H1 (cell line): Measurements from ENCODE around the gene RTN4IP1. TPM values are rescaled to one million over a fixed set of nuclear protein-coding genes. Genes with fewer than 3 reads are reported as not detected.

ENCODE experiments used
- CTCF ChIA-PET: fragments of 300-600 bp; sonication (Branson Sonifier 250); formaldehyde crosslinking; loops from one replicate; lab custom pipeline; 2021; ENCODE audit not compliant: partially characterized antibody; lab: Charles Lee
- POLR2A ChIA-PET: fragments of 300-600 bp; sonication (Branson Sonifier 250); formaldehyde crosslinking; loops from one replicate; lab custom pipeline; 2021; ENCODE audit warnings: inconsistent platforms; ENCODE audit not compliant: partially characterized antibody; lab: Charles Lee
- DNase-seq, 2 experiments: peaks; one replicate each; pipeline versions ENCODE4 v3.0.0 to v3.0.0-alpha.2; 2010 to 2022; ENCODE audit warnings: low spot score in 2 of 2, low read depth in 1 of 2, mixed read lengths in 1 of 2
- FAIRE-seq: peaks from 2 replicates; lab custom pipeline; 2011; peaks lifted over from hg19 to GRCh38; lab: Jason Lieb, UNC
- H2AFZ ChIP-seq: 2 replicates; pipeline ENCODE4 v1.8.1; 2012; ENCODE audit warnings: low read length, inconsistent platforms
- H2AK5ac ChIP-seq: 2 replicates; pipeline ENCODE4 v1.6.1; 2013; ENCODE audit warnings: low read depth, low read length
- H2BK120ac ChIP-seq: replicated peaks from 2 replicates; pipeline ENCODE3; 2013; ENCODE audit warnings: low read depth, low read length, inconsistent platforms
- H2BK12ac ChIP-seq: 2 replicates; pipeline ENCODE4 v1.6.1; 2013; ENCODE audit warnings: low read depth, low read length
- H2BK15ac ChIP-seq: 2 replicates; pipeline ENCODE4 v1.6.1; 2013; ENCODE audit warnings: low read length
- H2BK20ac ChIP-seq: 2 replicates; pipeline ENCODE4 v1.6.1; 2013; ENCODE audit warnings: low read length
- H2BK5ac ChIP-seq: 2 replicates; pipeline ENCODE4 v1.6.1; 2013; ENCODE audit warnings: low read depth, low read length
- H3K14ac ChIP-seq: 2 replicates; pipeline ENCODE4 v1.6.1; 2013; ENCODE audit warnings: inconsistent platforms; ENCODE audit not compliant: insufficient read length
- H3K18ac ChIP-seq: 2 replicates; pipeline ENCODE4 v1.6.1; 2013; ENCODE audit warnings: low read length; ENCODE audit errors: extremely low read depth
- H3K23ac ChIP-seq: 2 replicates; pipeline ENCODE4 v1.6.1; 2013; ENCODE audit warnings: inconsistent platforms; ENCODE audit not compliant: insufficient read length
- H3K23me2 ChIP-seq: 2 replicates; pipeline ENCODE4 v1.6.1; 2013; ENCODE audit warnings: low read depth, low read length
- H3K27ac ChIP-seq: 2 replicates; pipeline ENCODE4 v1.6.1; 2011; ENCODE audit warnings: low read depth, low read length, inconsistent platforms
- H3K27me3 ChIP-seq, 4 experiments: replicated peaks in 1 of 4; 1 replicate in 1 of 4; 2 replicates in 3 of 4; pipeline versions ENCODE4 v1.6.1 to v1.8.1; 2011 to 2013; ENCODE audit warnings: low read length in 3 of 4, mild to moderate bottlenecking in 3 of 4, inconsistent platforms in 2 of 4, mixed read lengths in 2 of 4, moderate library complexity in 1 of 4; ENCODE audit not compliant: control insufficient read depth in 3 of 4, insufficient read depth in 3 of 4; ENCODE audit errors: extremely low read depth in 1 of 4
- H3K36me3 ChIP-seq, 4 experiments: 2 replicates each; pipeline versions ENCODE4 v1.6.1 to v1.8.1; 2011 to 2013; ENCODE audit warnings: mild to moderate bottlenecking in 4 of 4, low read length in 3 of 4, moderate library complexity in 2 of 4, control low read depth in 1 of 4, inconsistent platforms in 1 of 4; ENCODE audit not compliant: insufficient read depth in 4 of 4, control insufficient read depth in 2 of 4
- H3K4ac ChIP-seq: replicated peaks from 2 replicates; pipeline ENCODE3; 2013; ENCODE audit warnings: low read length, low read depth, mixed read lengths, inconsistent platforms; ENCODE audit not compliant: insufficient read length
- H3K4me1 ChIP-seq, 4 experiments: replicated peaks in 1 of 4; 1 replicate in 1 of 4; 2 replicates in 3 of 4; pipeline versions ENCODE4 v1.6.1 to v1.8.1; 2011 to 2013; ENCODE audit warnings: low read length in 3 of 4, inconsistent platforms in 2 of 4, mixed read lengths in 1 of 4; ENCODE audit not compliant: insufficient read depth in 4 of 4, control insufficient read depth in 3 of 4
- H3K4me2 ChIP-seq, 2 experiments: 2 replicates each; pipeline versions ENCODE4 v1.6.1 to v1.8.1; 2011 to 2013; ENCODE audit warnings: low read depth in 2 of 2, low read length in 2 of 2, control low read depth in 1 of 2, inconsistent platforms in 1 of 2, mild to moderate bottlenecking in 1 of 2; ENCODE audit not compliant: insufficient read depth in 1 of 2
- H3K4me3 ChIP-seq, 4 experiments: fragments of 200-600, 300-600 bp in 1 of 4; sonication (generic), shearing (Covaris generic), sonication (Bioruptor Twin) in 1 of 4; 2 replicates each; pipeline versions ENCODE4 v1.5.1 to v1.8.1; 2011 to 2016; ENCODE audit warnings: low read length in 4 of 4, low read depth in 3 of 4, control low read depth in 2 of 4, inconsistent platforms in 2 of 4, mild to moderate bottlenecking in 2 of 4, mixed read lengths in 1 of 4, moderate library complexity in 1 of 4; ENCODE audit not compliant: insufficient read depth in 2 of 4; ENCODE audit errors: extremely low read depth in 1 of 4
- H3K56ac ChIP-seq: replicated peaks from 2 replicates; pipeline ENCODE3; 2013; ENCODE audit warnings: low read depth, mild to moderate bottlenecking, mixed read lengths, low read length, inconsistent platforms; ENCODE audit not compliant: insufficient read length
- H3K79me1 ChIP-seq: 2 replicates; pipeline ENCODE4 v1.6.1; 2013; ENCODE audit warnings: low read depth, low read length, control low read depth
- H3K79me2 ChIP-seq, 2 experiments: 2 replicates each; pipeline versions ENCODE4 v1.6.1 to v1.8.1; 2012 to 2013; ENCODE audit warnings: low read length in 2 of 2, mild to moderate bottlenecking in 2 of 2, inconsistent platforms in 1 of 2; ENCODE audit not compliant: insufficient read depth in 2 of 2, control insufficient read depth in 1 of 2
- H3K9ac ChIP-seq, 4 experiments: replicated peaks in 1 of 4; 1 replicate in 1 of 4; 2 replicates in 3 of 4; pipeline versions ENCODE4 v1.6.1 to v1.8.1; 2011 to 2013; ENCODE audit warnings: low read depth in 3 of 4, low read length in 3 of 4, control low read depth in 2 of 4, mild to moderate bottlenecking in 2 of 4, moderate library complexity in 2 of 4, inconsistent platforms in 1 of 4; ENCODE audit errors: extremely low read depth in 1 of 4
- H3K9me3 ChIP-seq, 2 experiments: 2 replicates each; pipeline versions ENCODE4 v1.6.1 to v1.8.1; 2012 to 2013; ENCODE audit warnings: mild to moderate bottlenecking in 2 of 2, moderate library complexity in 2 of 2, control low read depth in 1 of 2, inconsistent platforms in 1 of 2, low read depth in 1 of 2, low read length in 1 of 2, mixed read lengths in 1 of 2; ENCODE audit not compliant: insufficient read depth in 2 of 2
- H4K20me1 ChIP-seq, 2 experiments: replicated peaks in 1 of 2; 2 replicates each; pipeline versions ENCODE3 to v1.8.1; 2011 to 2013; ENCODE audit warnings: inconsistent platforms in 2 of 2, low read length in 2 of 2, mild to moderate bottlenecking in 1 of 2; ENCODE audit not compliant: insufficient read depth in 2 of 2, control insufficient read depth in 1 of 2
- H4K5ac ChIP-seq: 2 replicates; pipeline ENCODE4 v1.6.1; 2013; ENCODE audit warnings: low read length, low read depth, mixed read lengths, inconsistent platforms; ENCODE audit not compliant: insufficient read length
- H4K8ac ChIP-seq: 2 replicates; pipeline ENCODE4 v1.8.0; 2013; ENCODE audit warnings: mild to moderate bottlenecking, moderate library complexity, low read length, inconsistent platforms; ENCODE audit not compliant: insufficient read depth; ENCODE audit errors: extremely low read depth
- H4K91ac ChIP-seq: replicated peaks from 2 replicates; pipeline ENCODE3; 2013; ENCODE audit warnings: low read length, mixed read lengths, inconsistent platforms; ENCODE audit not compliant: insufficient read length
- CHD2 ChIP-seq: IDR thresholded peaks from 2 replicates; pipeline ENCODE4 v1.6.1; 2012; ENCODE audit warnings: low read length, improper control_type of control experiment
- JUN ChIP-seq: IDR thresholded peaks from 2 replicates; pipeline ENCODE4 v1.6.1; 2011; ENCODE audit warnings: low read depth, mild to moderate bottlenecking, improper control_type of control experiment, low read length
- MAFK ChIP-seq: IDR thresholded peaks from 2 replicates; pipeline ENCODE4 v1.6.1; 2012; ENCODE audit warnings: low read depth, mild to moderate bottlenecking, improper control_type of control experiment, low read length
- WGBS, 2 experiments: shearing (Covaris generic) in 1 of 2; methylation state at CpG; one replicate each; pipeline versions ENCODE4 v1.1.6 to v1.1.7; 2013 to 2015; ENCODE audit warnings: low lambda C conversion rate in 2 of 2, mixed read lengths in 2 of 2, inconsistent platforms in 1 of 2, low coverage in 1 of 2, missing lambda C conversion rate in 1 of 2; ENCODE audit not compliant: insufficient replicate concordance in 2 of 2, insufficient coverage in 1 of 2, insufficient read length in 1 of 2; ENCODE audit errors: extremely low coverage in 1 of 2, missing lambda C conversion rate in 1 of 2; 5-methylcytosine and 5-hydroxymethylcytosine counted together
- polyA plus RNA-seq, 7 experiments: library from polyadenylated mRNA; depleted of rRNA in 3 of 7; stranded (reverse) in 5 of 7; unstranded in 2 of 7; fragments of >200 nt in 5 of 7; fragments of 200-250 nt in 2 of 7; gene quantifications; 1 replicate in 5 of 7; 2 replicates in 1 of 7; 4 replicates in 1 of 7; pipeline versions ENCODE4 v1.2.1 to v1.2.3, GENCODE V29; 2011 to 2013; ENCODE audit warnings: missing spikeins in 2 of 7, mixed read lengths in 2 of 7
- total RNA-seq: library from RNA; stranded (reverse); fragmentation: NEBNext Ultra II Directional; extraction: Animal tissue kit (Norgen Biotek cat#: 25700); gene quantifications from 2 replicates; pipeline ENCODE4 v1.2.1, GENCODE V29; 2021

Gene RTN4IP1
- total and polyA plus RNA-seq, 2 of the 8 experiments (the other 6 are each of a cell fraction or from before 2014, with no cell fraction given), result 14.6 to 19.5 TPM

- Histone ChIP-seq H2BK120ac (peak overlapping the region; percentile 45), H3K23me2 (no peaks in the 10 kb centered on the region), H3K4me2 (0 out of 4 replicates have a peak overlapping the region, but pooled peaks of 1 of the 2 experiments have one; percentile 20), H2AK5ac (no peak overlapping the region), H3K23ac (no peak overlapping the region), H3K27ac (no peak overlapping the region), H3K9me3 (no peaks in the 10 kb centered on the region), H3K56ac (no peak overlapping the region), H3K79me1 (no peaks in the 10 kb centered on the region), H2BK15ac (no peak overlapping the region), H2BK20ac (no peak overlapping the region), H3K9ac (no peak overlapping the region), H4K8ac (no peak overlapping the region), H4K20me1 (no peaks in the 10 kb centered on the region), H3K36me3 (peaks cover 0 to 25% (median 6%) of the 10 kb centered on the region in 4 experiments; a peak in 4 of 8 replicates), H3K4me1 (peaks cover 0 to 7% (median 5%) of the 10 kb centered on the region in 4 experiments; a peak in 4 of 7 replicates), H2BK12ac (no peak overlapping the region), H3K14ac (no peak overlapping the region), H3K79me2 (no peaks in the 10 kb centered on the region), H3K4ac (no peak overlapping the region), H4K5ac (peak overlapping the region; percentile 37), H4K91ac (no peak overlapping the region), H2BK5ac (no peak overlapping the region), H3K4me3 (peak overlapping the region in 1 of 4 experiments; percentile 2; a peak in 1 of 8 replicates), H3K27me3 (no peaks in the 10 kb centered on the region), H2AFZ (no peak overlapping the region), H3K18ac (no peak overlapping the region)
- ChIA-PET CTCF (no interaction called here), POLR2A (interaction anchor here (0.9 to 1.2 kb wide), 3 partner anchors 9 to 305 kb away, joined by 3 to 4 read pairs (median 3); no protein-coding TSS in a partner anchor)
- no peak for TF ChIP-seq JUN
- no peak for TF ChIP-seq CHD2
- TF ChIP-seq MAFK, result 0 out of 2 replicates have a peak, but pooled peaks have one; percentile 17
- DNase-seq, result no peak
- no peak for FAIRE-seq
- WGBS, 2 experiments, result 84% methylated on average over 4 of the region's 4 CpGs; no CpG with 5 or more reads in 1 of the 2 experiments
These were observed 37.7 kb upstream of the RTN4IP1 start for GRCh38 chr6:106667022-106667402.
